ENCODE results near the gene ZBED1. TPM values are rescaled to one million over a fixed set of nuclear protein-coding genes. Genes with fewer than 3 reads are reported as not detected.
A peak's percentile ranks its signal among the peaks of the same experiment; 100 is the strongest.
"Not testable (repeated sequence)": the region's sequence is repeated elsewhere in the genome, so short reads cannot be mapped to it uniquely, and the experiment has no call there.

Gene ZBED1
- total and polyA plus RNA-seq, 9 of the 15 experiments (the other 6 are each of a cell fraction or from before 2014, with no cell fraction given): 0.61 to 27.6 (median 13.9) TPM

GRCh38 chrX:2474280-2474962 lies 26.4 kb downstream of the ZBED1 start (continued):
- TF ChIP-seq YY1 (IDR thresholded peaks at IDR 0.05; ENCODE audit: borderline replicate concordance in 1 of 3, control insufficient read depth in 1 of 3, extremely low read depth in 1 of 3, insufficient read depth in 3 of 3, insufficient read length in 1 of 3, insufficient replicate concordance in 2 of 3, low read depth in 1 of 3, low read length in 2 of 3) (peak in 2 of 3 experiments; percentile 25 to 33), ZNF780A (CRISPR knock-in tag; IDR thresholded peaks at IDR 0.05) (no peak), POLR2H (tag; IDR thresholded peaks at IDR 0.05; ENCODE audit: low read depth) (no peak), ZEB2 (IDR thresholded peaks at IDR 0.05) (no peak), U2AF2 (optimal IDR thresholded peaks at IDR 0.05; ENCODE audit: low read depth, low read length) (no peak), ZNF717 (CRISPR knock-in tag; IDR thresholded peaks at IDR 0.05) (no peak), ZZZ3 (IDR thresholded peaks at IDR 0.05) (no peak), TEAD4 (IDR thresholded peaks at IDR 0.05; ENCODE audit: low read length) (peak; percentile 35; the same call in 1 of the 2 replicates), TEAD4 (CRISPR knock-in tag; IDR thresholded peaks at IDR 0.05; ENCODE audit: borderline replicate concordance) (no peak; the same call in 1 of the 2 replicates), ZSCAN29 (IDR thresholded peaks at IDR 0.05) (no peak), CBX1 (IDR thresholded peaks at IDR 0.05; ENCODE audit: low read depth) (0 out of 2 replicates have a peak, but pooled peaks have one; percentile 12), ZNF551 (CRISPR knock-in tag; IDR thresholded peaks at IDR 0.05) (no peak), SOX6 (IDR thresholded peaks at IDR 0.05) (peak; percentile 36; the same call in 1 of the 2 replicates), NCOA2 (IDR thresholded peaks at IDR 0.05; ENCODE audit: partially characterized antibody in 2 of 2) (peak in 1 of 2 experiments; percentile 100), ATF1 (CRISPR knock-in tag; IDR thresholded peaks at IDR 0.05) (peak; percentile 46; the same call in 1 of the 2 replicates), ATF1 (tag; IDR thresholded peaks at IDR 0.05) (peak; percentile 62), ZNF511 (CRISPR knock-in tag; IDR thresholded peaks at IDR 0.05) (no peak), U2AF1 (optimal IDR thresholded peaks at IDR 0.05; ENCODE audit: low read depth, low read length) (no peak), E2F3 (CRISPR knock-in tag; IDR thresholded peaks at IDR 0.05) (no peak)
- TF ChIP-seq, protein P1, sequence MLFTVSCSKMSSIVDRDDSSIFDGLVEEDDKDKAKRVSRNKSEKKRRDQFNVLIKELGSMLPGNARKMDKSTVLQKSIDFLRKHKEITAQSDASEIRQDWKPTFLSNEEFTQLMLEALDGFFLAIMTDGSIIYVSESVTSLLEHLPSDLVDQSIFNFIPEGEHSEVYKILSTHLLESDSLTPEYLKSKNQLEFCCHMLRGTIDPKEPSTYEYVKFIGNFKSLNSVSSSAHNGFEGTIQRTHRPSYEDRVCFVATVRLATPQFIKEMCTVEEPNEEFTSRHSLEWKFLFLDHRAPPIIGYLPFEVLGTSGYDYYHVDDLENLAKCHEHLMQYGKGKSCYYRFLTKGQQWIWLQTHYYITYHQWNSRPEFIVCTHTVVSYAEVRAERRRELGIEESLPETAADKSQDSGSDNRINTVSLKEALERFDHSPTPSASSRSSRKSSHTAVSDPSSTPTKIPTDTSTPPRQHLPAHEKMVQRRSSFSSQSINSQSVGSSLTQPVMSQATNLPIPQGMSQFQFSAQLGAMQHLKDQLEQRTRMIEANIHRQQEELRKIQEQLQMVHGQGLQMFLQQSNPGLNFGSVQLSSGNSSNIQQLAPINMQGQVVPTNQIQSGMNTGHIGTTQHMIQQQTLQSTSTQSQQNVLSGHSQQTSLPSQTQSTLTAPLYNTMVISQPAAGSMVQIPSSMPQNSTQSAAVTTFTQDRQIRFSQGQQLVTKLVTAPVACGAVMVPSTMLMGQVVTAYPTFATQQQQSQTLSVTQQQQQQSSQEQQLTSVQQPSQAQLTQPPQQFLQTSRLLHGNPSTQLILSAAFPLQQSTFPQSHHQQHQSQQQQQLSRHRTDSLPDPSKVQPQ (CRISPR knock-in tag; IDR thresholded peaks at IDR 0.05; ENCODE audit: borderline replicate concordance): no peak

DNA sequence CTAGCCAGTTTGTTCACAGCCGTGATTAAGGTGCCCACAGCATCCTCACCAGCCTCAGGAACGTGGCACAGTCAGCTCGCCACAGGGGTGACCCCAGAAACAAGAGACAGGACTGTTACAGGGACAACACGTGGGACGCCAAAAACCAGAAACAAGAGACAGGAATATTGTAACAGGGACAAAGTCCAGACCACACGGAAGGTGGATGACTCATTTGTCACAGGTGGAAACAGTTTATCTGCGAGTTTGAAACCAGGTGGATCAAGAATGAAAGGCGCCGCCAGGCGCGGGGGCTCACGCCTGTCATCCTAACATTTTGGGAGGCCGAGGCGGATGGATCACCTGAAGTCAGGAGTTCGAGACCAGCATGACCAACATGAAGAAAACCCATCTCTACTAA lies 27.7 kb downstream of the ZBED1 start:
- in situ Hi-C loops (cut with MboI); H3K4me3 ChIP-seq; H3K36me3 ChIP-seq (ENCODE audit: control insufficient read depth, insufficient read depth, low read length); CTCF ChIA-PET (ENCODE audit: low intra/inter-chr PET ratio); H3K79me2 ChIP-seq (ENCODE audit: control insufficient read depth, insufficient read depth, low read length); H3K9ac ChIP-seq (ENCODE audit: insufficient read depth in 1 of 2, low read depth in 2 of 2, low read length in 2 of 2); H3K27ac ChIP-seq (ENCODE audit: extremely low read depth, low read depth, low read length); H3K27me3 ChIP-seq (ENCODE audit: control insufficient read depth in 2 of 2, insufficient read depth in 2 of 2, low read length in 2 of 2); FAIRE-seq; H3K4me2 ChIP-seq (ENCODE audit: insufficient read depth, low read length); intact Hi-C loops (cut with micrococcal nuclease); H3K9me1 ChIP-seq (ENCODE audit: control insufficient read depth, insufficient read depth, low read length); BruUV-seq (replicated peaks); H4K20me1 ChIP-seq (replicated peaks; ENCODE audit: control insufficient read depth, insufficient read depth, low read length); H2AFZ ChIP-seq (ENCODE audit: low read depth, low read length); DNase-seq (ENCODE audit: extremely low read depth in 1 of 4, low spot score in 3 of 4); H3K9me3 ChIP-seq (replicated peaks; ENCODE audit: control insufficient read depth, insufficient read depth, low read depth, low read length); POLR2A ChIA-PET; ATAC-seq: not testable (repeated sequence)
- peaks cover 0 to 13% of the 10 kb centered on the region in 2 experiments; a peak in 3 of 5 replicates for H3K4me1 ChIP-seq (replicated peaks in 1 of 2; ENCODE audit: control insufficient read depth in 2 of 2, insufficient read depth in 2 of 2, low read length in 2 of 2)
- WGBS (ENCODE audit: insufficient coverage, low coverage, missing lambda C conversion rate): 69% methylated on average over 11 of the region's 15 CpGs
